SK-N-DZ (cell line): Measurements from ENCODE around the gene SGMS1.
"Not testable (repeated sequence)": the region's sequence is repeated elsewhere in the genome, so short reads cannot be mapped to it uniquely, and the experiment has no call there.

Experiments used
- DNase-seq: peaks from one replicate; pipeline ENCODE4 v3.0.0-alpha.2; 2015; ENCODE audit warnings: low spot score

The SGMS1 gene

GRCh38 chr10:50538555-50539398 is 85.0 kb downstream of the SGMS1 start:
- no peak for DNase-seq

GRCh38 chr10:50536617-50537240 is 87.0 kb downstream of the SGMS1 start:
- no peak for DNase-seq

DNA sequence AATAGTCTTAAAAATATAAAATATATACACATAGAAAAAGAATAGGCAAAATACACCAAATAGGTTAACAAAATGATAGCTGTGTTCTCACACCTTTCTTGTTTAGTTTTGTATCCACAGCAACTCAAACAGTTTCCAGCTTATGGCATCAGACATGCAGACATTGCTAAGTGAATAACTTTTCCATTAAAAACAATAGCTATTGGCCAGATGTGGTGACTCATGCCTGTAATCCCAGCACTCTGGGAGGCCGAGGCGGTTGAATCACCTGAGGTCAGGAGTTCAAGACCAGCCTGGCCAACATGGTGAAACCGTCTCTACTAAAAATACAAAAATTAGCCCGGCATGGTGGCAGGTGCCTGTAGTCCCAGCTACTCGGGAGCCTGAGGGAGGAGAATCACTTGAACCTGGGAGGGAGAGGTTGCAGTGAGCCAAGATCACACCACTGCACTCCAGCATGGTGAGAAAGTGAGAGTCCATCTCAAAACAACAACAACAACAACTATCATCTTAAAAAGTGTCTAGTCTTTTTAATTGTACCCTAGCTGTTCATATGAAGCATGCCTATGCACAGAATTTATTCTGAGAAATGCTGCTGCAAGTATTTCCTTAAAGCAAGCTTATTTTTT is 88.9 kb downstream of the SGMS1 start:
- DNase-seq: not testable (repeated sequence)

DNA sequence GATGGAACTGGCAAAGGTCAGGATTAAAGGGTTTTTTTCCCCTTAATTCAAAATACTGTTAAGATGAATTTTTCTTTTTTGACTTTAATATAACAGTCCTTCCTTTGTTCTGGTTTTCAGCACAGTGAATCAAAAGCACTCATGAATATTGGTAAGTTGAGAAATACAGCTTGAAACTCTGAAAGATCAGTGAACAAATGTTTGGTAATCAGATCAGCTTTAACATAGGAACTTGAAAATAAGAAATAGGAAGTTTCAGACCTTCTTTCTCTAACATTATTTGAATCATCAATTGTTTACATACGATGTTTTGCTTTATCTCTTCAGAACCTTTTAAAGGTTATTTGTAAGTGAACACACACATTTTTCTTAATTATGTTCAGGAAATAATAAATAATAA is 90.5 kb downstream of the SGMS1 start:
- no peak for DNase-seq

- no peak for DNase-seq
Measured at GRCh38 chr10:50531388-50532077, 92.2 kb downstream of the SGMS1 start.

DNA sequence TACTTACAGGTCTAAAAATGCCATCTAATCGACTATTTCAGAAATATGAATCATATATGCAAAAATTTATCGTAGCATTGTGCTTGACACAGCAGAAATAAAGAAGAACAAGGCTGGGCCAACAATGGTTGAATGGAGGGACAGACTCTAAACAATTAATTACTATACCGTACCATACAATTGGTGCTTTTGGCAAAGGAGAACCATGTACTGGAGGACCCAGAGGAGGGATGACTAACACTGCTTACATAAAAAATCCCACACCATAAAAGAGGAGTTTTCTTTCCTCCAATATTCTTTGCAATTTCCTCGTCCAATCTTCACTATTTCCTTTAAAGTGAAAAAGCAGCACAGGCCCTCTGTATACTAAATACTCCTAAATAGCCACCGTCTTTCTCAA is 94.1 kb downstream of the SGMS1 start:
- DNase-seq: no peak

DNA sequence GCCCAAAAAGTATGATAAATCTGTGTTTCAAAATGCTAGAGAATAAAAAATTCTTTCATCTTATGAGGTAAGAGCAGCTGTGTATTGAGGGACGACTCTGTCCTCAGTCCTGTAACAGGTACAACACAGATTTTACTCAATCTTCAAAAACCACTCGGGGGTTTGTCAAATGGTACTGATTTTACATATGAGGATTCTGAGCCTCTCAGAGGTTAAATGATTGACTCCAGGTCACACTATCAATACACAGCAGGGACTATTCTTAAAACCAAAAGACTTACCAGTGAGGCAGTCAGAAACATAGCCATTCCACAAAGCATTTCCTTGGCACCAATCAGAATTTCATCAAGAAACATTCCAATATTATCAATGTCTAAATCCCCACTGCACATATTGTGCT is 95.5 kb downstream of the SGMS1 start:
- DNase-seq: no peak

DNA sequence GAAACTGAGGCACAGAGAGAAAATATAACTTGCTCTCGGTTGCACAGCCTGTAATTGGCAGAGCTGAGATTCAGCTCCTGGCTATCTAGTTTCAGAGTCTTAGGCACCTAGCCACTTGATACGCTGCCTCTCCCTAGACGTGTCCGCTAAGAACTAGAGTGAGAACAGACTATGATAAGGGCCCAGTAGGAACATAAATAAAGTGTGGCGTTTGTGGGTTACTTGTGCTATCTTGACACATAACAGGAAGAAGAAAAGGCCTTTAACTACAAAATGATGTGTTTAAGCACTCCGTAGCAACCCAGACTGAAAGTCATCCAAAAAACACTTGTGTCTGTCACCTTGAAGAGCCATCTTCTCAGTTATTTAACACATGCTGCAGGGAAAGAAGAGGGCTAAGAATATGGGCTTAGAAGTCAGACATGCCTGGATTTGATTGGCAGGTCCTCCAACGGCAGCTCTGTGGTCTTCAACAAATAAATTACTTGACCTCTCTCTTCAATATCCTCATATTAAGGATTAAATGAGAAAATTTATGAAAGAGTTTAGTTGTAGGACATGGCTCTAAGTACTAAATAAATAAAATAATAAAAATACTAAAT is 96.2 kb downstream of the SGMS1 start:
- DNase-seq: no peak

- no peak for DNase-seq
Measured at GRCh38 chr10:50526185-50526584, 97.6 kb downstream of the SGMS1 start.

DNA sequence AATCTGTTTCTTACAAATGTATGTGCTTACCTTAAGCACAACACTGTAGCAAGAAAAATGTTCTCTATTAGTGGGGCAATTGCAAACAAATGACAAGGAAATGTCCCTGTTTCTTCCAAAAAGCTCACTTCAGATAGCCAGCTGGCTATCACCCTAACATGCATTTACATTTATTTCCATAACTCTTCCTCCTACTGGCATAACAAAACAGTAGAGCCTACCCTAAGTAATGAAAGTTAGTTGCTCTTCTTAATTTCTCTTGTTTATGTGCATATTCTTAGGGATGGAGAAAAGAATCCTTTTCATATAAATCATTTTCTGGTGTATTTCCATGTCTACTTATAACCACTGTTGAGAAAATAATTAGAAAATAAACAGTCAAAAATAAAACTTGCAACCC is 100.4 kb downstream of the SGMS1 start:
- DNase-seq: no peak

- DNase-seq: no peak
Measured at GRCh38 chr10:50522908-50523307, 100.8 kb downstream of the SGMS1 start.

GRCh38 chr10:50520115-50520514 is 103.6 kb downstream of the SGMS1 start:
- no peak for DNase-seq

DNA sequence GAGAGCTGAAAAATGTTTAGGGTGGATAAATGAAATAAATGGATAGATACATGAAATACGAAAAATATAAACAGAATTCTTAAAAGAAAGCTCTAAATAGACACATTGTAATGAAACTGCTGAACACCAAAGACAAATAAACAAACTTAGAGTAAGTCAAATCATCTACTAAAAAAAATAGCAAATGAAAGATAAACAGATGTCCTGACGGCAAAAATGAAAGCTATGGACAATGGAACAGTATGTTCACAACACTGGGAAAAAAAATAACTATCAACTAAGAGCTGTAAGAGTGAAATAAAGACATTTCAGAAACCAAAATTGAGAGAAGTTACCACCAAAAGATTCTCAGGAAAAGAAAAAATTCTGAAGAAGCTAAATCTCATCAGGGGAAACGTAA is 106.1 kb downstream of the SGMS1 start:
- no peak for DNase-seq

GRCh38 chr10:50516171-50516570 is 107.6 kb downstream of the SGMS1 start:
- DNase-seq: no peak

DNA sequence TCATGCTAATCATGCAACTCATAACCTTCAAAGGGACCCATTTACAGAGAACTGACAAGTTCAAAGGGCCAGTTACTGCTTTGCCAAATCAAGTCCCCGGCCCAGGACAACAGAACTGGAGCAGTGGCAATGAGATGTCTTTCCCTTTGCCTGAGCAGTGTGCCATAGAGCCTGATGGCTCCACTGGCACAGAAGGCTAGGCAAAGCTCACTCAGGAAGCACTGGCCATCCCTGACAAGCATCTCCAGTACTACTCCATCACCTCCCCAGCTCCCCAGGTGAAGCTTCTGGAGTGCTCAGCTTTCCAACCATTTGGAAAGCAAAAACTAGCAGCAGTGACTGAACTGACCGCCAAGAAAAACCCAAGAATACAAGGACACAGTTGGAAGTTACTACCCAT is 108.3 kb downstream of the SGMS1 start:
- no peak for DNase-seq

- no peak for DNase-seq
Measured at GRCh38 chr10:50514995-50515394, 108.8 kb downstream of the SGMS1 start.

GRCh38 chr10:50513956-50514355 is 109.8 kb downstream of the SGMS1 start:
- DNase-seq: no peak

GRCh38 chr10:50512743-50513416 is 110.9 kb downstream of the SGMS1 start:
- DNase-seq: no peak

GRCh38 chr10:50512214-50512595 is 111.6 kb downstream of the SGMS1 start:
- DNase-seq: no peak

- no peak for DNase-seq
Measured at GRCh38 chr10:50511492-50512213, 112.1 kb downstream of the SGMS1 start.
